Measurements from ENCODE around the gene TMEM219.

GRCh38 chr16:29999605-30000004 lies 37.7 kb downstream of the TMEM219 start:
- TF ChIP-seq CTCF (IDR thresholded peaks at IDR 0.05): no peak
- TF ChIP-seq POLR2A (IDR thresholded peaks at IDR 0.05): no peak
